GM21786 (cell line): ENCODE results near the gene DNPEP.

Experiments
- ATAC-seq: cut with Tn5 transposase; IDR thresholded peaks from one replicate; pipeline ENCODE4 v1.9.1; 2021; ENCODE audit not compliant: unreplicated experiment

DNPEP gene

DNA sequence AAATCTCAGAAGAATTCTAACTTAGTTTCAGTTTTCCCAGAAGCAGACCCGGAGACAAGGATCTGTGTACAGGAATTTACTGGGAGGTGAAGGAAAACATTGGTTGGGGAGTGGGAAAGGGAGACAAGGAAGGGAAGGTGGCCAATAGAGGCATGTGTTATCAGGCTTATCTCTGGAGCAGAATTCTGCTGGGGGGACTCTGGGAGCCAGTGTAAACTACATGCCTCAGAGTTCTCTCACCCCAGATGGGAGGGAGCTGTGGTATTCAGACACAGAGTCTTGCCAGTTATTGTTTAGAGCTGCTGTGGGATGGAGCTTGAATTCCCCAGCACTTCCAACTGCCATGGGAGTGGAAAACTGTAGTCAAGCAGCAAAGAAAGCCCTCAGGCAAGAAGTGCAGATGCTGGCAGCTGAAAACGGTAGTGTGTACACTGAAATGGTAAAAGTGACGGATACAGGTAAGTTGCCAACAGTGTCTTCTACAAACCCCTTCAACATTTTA, 19.0 kb downstream of the DNPEP start:
- no peak for ATAC-seq

DNA sequence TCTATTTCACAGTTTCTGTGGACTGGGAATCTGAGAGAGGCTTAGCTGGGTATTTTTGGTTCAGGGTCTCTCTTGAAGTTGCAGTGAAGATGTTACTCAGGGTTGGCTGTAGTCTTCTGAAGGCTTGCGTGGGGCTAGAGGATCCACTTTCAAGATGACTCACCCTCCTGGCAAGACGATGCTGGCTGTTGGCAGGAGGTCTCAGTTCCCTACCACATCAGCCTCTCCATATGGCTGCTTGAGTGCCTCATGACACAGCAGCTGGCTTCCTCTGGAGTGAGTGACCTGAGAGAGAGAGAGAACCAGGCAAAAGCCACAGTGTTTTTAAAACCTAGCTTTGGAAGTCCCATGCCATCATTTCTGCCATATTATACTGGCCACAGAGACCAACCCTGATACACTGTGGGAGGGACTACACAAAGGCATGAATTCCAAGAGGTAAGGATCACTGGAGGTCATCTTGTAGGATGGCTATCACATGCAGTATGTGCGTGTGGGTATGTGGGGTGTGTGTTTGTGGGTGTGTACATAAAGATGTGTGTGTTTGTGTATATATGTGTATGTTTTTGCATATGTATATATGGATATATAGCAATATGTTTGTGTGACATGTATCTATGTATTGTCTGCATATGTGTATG, 25.1 kb downstream of the DNPEP start:
- ATAC-seq: peak; percentile 95

DNA sequence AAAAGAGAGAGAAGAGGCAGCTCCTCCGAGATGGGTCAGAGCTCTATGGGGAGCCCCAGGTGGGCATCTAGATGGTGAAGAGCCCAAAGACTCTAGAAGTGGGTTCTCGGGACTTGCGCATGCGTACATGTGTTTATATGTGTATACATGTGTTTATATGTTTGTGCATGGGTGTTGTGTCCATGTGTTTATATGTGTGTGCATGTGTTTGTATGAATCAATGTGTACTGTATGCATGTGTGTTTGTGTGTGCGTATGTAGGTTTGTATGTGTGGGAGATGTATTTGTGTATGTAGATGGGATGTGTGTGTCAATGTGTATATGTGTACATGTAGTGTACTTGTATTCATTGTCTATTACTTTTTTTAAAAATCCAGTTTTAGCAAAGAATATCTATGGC, 25.6 kb downstream of the DNPEP start:
- ATAC-seq: no peak

DNA sequence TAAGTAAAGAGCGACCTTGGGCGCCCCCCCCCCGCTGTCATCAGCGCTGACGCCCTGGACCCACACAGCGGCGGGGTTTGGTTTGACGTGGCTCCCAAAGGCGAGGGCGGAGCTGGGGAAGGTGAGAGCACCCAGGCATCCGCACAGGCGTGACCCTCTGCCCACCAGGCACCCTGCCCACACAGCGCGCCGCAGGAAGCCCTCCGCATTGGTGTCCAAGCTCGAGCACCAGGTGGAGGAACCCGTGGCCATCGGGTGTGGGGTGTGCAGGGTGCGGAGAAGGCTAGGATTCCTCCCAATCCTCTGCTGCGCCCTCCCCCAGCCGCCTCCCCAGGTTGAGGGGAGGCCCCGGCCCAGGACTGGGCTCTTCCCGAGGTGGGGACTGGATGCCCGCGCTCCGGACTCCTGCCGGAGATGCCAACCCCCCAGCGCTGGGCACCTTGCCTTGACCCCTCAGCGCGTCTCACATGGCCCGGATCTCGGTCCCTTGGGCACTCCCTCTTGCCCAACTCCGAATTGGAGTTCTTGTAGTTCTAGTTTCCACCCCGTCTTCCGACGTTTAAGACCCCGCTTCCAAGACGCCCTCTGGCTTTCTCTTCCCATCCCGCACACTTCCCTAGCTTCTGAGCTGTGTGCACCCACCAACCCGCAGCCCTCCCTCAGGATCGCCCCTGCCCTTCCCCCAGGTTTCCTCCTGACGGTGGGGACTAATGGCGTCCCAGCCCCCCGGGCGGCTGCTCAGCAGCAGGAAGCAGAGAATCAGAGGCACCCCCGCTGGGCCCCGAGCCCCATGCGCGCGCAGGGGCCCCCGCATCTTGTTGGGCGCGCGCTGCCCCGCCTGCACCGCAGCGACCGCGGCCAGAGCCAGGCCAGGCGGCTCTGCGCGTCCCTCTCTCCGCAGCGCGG, 29.3 kb downstream of the DNPEP start:
- ATAC-seq: no peak

DNA sequence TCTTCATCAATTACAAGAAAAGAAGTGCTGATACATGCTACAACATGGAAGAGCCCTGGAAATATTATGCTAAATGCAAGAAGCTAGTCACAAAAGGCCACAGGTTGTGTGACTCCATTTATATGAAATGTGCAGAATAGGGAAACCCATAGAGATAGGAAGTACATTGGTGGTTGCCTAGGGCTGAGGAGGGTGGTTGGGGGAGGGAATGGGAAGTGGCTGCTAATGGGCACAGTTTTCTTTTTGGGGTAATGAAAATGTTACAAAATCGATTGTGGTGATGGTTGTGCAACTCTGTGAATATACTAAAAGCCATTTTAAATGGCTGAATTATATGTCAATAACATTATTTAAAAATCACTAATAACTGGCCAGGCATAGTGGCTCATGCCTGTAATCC, 30.9 kb downstream of the DNPEP start:
- ATAC-seq: no peak

DNA sequence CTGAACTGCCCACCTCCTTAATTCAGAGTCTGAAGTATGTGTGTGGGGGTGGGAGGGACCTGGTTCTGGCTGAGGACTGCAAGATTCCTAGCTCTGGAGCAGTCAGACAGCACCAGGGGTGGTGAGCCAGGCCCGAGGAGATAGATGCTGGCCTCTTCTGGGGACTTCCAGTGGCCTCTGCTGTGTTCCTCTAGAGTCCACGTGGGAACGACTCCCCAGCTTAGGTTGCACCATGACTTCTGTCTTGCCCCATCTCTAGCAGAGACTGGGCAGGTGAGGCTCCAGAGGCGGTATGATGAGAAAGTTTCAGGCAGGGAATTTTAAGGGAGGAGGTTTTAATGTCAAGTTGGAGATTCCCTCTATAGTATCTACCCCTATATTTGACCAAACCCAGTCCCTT, 33.1 kb downstream of the DNPEP start:
- ATAC-seq: no peak

DNA sequence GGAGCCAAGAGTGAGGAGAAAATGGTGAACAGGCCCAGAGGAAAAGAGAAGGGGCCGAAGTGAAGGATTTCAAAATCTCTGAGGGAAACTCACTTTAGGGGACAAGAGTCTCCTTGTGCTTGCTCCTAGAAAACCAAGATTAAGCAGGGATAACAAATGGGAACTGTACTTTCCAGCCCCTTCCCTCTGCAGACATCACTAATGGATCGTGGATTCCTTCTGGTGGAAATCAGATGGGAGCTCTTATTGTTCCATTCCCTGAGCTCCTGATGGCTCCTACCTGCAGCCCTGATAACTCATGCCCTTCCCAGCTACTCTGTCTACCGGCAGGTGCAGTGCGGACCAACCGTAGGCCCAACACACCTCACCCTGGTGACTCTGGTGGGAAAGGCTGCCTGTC, 34.6 kb downstream of the DNPEP start:
- ATAC-seq: no peak

DNA sequence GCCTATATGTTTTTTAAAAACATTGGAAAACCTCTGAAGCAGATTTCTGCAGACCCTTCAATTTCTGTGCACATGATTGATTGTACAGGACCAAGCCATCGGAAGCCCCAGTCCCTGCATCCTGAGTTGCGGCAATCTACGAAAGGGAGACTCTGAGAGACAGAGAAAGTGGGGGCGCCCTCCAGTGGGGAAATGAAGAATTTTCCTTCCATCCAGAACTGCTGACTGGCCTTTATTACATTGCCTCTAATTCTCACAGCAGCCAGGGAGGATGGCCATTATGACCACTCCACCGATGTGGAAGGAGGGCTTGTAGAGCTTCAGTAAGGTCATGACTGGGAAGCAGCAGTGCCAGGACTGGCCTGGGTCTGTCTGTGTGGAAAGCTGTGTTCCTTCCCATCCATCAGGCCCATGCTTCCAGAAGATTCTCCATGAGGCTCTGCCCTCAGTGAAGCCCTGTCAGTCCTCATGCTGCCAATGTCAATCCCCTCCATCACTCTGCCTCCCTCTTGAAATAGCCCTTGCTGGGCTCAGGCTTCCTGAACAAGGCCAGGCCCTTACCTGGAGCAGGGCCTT, 35.2 kb downstream of the DNPEP start:
- no peak for ATAC-seq

DNA sequence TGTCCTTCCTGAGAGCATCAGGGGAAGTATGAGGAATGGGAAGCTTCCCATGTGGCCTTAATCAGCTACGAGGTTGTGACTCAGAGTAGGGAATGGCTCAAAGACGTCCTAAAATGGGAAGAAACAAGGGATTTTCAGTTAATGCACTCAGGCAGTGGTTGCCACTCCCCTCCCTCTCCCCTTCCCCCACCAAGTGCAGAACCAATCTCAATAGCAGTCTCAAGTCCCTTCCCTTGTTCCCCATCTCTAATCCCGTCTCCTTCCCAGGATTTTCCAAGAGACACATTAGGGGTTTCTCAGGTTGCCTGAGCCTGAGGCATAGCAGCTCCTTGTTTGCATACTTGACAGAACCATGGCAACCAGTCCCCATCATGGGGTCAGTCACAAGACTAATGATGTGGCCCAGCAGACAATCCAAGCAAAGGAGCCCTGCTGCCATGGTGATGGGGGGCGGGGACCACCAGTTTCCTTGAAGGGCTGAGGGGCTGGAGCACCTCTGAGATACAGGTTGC, 36.9 kb downstream of the DNPEP start:
- ATAC-seq: no peak

DNA sequence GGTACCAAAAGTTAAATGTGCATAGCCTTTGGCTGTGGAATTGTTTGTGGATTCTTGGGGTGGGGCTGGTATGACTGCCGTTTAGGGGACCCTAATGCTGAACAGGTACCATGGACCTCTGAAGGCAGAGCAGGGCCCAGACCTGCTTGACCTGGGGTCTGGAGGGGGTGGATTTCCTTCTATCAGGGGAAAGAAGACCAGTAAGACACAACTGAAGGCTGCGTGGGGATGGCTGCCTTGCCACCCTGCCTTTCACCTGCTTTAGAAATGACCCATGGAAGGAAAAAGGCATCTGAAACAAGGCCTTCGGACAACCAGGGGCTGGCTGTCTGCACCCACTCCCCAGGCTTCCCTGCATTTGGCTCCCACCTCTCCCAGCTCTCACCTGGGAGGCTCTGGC, 37.5 kb downstream of the DNPEP start:
- no peak for ATAC-seq

DNA sequence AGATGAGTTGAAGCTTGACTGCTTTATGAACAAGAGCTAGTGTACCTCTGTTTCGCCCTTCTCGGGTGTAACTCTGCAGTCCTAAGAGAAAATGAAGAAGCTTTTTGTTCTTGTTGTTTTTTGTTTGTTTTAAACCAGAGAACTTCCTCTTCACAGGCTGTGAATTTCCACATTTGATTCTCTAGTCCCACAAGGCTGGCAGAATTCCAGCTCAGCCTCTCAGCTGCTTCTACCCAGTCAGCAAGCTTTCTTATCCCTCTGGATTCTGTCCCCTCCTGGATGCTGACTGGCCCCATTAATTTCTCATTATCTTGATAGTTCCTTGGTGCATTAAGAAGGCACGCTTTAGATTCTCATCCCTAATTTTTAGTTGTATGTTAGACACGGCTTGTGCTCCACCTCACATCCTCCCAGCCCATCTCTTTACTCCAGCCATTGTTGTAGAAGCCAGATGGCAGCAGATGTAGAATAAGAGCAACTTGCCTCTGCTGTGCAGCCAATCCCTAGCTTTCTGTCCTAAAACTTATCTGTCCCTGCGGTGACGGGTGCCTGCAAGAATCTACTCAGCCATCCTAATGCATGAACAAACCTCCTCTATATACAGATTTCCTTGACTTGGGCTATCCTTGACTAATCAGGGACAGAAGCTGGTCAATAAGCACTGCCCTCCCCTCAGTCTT, 42.8 kb downstream of the DNPEP start:
- ATAC-seq: no peak

DNA sequence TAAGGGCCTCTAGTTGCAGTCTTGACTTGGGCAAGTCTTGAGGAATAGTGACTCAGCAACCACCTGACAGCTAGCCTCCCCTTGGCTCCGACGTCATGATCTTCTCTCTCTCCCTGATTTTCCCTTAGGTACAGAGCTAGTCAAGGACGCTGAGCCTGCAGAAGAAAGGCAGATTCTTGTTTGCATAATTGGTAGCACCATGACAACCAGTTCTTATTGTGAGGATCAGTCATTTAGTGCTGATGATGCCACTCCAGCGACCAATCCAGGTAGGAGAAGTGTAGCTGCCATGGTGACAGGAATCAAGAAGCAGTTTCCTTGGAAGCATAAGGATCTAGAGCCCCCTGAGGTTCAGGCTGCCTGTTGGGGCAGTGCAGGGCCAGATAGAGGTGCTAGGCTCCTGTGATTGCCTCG, 52.3 kb downstream of the DNPEP start:
- ATAC-seq: no peak

DNA sequence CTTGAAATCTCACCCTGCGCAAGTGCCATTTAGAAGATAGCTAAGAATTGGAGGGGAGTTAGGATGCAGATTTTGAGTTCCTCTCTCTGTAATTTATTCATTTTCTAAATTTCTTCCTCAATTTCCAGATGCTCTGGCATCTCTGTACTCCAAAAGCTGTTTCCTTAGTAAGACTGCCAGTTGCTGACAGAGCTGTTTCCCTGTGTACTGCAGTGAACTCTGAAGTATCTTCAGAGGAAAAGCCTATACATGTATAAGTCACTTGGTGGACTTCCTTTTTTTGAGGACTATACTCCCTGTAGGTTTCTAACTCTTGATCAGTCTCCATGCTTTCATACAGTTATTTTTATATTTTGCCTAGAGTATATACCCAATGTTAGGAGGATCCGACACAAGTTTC, 53.6 kb downstream of the DNPEP start:
- no peak for ATAC-seq

DNA sequence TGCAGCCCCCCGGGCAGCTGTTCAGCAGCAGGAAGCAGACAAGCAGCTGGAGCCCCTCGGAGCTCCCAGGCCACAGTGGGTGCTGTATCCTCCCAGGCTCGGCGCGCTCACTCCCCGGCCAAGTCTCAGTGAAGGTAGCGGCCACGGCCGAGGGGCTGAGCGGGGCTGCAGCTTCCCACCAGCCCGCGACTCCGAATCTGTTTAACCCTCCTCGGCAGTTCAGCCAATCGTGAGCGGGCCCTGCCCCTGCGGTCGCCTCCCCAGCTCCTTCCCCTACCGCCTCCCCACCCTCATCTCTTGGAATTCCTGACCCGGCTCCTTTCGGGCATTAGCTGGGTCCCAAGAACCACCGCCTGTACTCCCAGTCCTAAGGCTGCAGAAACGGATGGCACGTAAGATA, 55.2 kb downstream of the DNPEP start, which contains the start of gene RESP18:
Gene RESP18 (minus strand): TSS at position 203 of the 400 bp plus-strand sequence.
- no peak for ATAC-seq

DNA sequence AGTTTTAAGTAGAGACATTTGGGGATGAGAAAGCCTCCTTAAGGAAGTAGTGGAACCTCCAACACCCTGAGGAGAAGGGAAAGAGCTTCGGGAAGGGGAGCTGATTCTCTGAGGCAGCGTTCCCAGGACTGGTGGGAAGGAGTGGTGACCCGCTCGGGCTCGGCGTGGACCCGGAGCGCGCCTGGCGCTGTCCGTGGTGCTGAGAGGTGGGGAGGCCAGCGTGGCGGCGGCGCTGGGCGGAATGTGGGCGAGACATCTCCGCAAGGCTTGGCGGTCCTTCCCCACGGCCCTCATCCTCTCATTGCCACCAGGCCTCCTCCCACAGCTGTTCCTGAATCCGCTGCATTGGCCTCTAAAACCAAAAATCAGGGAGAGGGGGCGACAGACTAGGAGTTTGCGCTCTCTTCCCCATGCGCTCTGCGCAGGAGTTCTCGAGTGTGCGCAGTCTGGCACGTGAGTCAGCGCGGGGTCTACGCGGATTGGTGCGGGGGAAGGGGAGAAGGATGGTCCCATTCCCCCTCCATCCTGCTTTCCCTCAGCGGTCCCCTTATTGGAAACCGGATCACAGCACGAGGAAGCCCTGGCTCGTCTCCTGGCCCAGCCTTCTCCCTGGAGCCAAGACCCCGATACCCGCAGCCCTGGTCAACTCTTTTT, 56.0 kb downstream of the DNPEP start:
- no peak for ATAC-seq

DNA sequence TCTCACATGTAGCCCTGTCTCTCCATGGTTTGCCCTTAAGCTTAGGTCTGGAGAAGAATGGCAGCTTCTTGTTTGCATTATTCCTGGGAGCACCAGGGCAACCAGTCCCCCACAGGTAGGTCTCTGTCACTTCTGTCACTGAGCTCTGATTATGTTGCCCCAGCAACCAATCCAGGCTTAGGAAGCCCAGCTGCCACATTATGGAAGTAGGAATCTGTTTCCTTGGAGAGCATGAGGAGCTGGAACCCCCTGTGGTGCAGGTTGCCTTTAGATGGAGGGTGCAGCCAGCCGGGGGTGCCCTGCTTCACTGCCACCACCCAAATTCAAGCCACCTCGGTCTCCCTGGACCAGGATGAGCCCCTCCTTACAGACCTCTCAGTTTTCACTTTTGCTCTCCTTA, 60.0 kb downstream of the DNPEP start:
- no peak for ATAC-seq

DNA sequence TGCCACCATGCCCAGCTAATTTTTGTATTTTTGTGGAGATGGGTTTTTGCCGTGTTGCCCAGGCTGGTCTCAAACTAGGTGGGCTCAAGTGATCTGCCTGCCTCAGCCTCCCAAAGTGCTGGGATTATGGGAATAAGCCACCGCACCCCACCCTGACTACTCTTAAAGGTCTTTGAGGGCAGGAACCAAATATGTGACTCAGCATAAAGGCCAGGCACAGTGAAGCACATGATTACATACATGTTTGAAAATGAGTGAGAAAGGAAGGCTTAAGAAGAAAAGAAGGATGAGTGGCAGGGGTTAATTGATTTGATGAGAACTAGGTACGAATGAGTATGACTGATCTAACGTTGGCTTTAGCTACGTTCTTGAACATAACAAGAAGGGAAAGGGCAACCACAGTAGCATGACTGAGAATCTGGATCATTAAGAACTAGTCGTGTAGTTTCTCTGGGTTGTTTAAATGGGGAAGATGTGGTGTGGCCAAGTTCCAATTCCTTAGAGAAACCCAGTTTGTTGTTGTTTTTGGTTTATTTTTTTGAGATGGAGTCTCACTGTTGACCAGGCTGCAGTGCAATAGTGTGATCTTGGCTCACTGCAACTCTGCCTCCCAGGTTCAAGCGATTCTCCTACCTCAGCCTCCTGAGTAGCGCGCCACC, 61.9 kb downstream of the DNPEP start:
- ATAC-seq: no peak

DNA sequence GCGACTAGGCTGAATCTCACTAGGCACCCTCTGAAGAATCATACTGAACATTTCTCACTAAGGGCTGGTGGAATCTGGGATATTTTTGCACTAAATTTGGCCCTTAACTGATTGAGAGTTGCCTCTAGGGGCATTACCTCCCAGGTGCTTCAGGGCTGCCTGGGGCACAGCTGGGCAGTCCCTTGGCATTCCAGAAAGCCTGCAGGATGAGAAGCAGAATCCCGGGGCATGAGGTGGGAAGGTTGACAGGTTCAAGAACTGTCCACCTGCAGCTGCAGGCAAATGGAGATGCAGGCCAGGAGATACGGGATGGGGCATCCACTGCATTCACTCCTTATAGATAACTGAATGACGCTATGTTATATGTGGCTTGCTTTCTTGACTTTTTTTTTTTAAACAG, 62.6 kb downstream of the DNPEP start:
- no peak for ATAC-seq

DNA sequence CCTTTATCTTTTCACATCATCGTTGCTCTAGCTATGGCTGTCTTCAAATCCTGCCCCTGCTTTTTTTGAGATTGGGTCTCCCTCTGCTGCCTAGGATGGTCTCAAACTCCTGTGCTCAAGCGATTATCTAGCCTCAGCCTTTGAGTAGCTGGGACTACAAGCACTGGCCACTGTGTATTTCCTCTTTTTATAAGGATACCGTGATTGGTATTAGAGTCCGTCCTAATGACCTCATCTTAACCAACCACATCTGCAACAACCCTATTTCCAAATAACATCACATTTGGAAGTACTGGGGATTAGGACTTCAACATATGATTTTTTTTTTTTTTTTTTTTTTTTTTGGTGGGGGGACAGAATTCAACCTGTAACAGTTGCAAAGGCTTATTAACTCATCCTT, 64.3 kb downstream of the DNPEP start:
- ATAC-seq: no peak
